Measurements from ENCODE around the gene CERS1.
"Not testable (repeated sequence)": the region's sequence is repeated elsewhere in the genome, so short reads cannot be mapped to it uniquely, and the experiment has no call there.

The CERS1 gene

GRCh38 chr19:18917593-18917992 lies 21.6 kb upstream of the CERS1 start:
- not testable (repeated sequence) for DNase-seq

GRCh38 chr19:18915639-18916038 lies 19.7 kb upstream of the CERS1 start:
- DNase-seq = peak; percentile 42

- no peak for DNase-seq
These were observed 17.5 kb upstream of the CERS1 start for GRCh38 chr19:18913466-18913865.

GRCh38 chr19:18912933-18913332 lies 17.0 kb upstream of the CERS1 start:
- DNase-seq = no peak

GRCh38 chr19:18910801-18911436 lies 15.0 kb upstream of the CERS1 start:
- no peak for DNase-seq

- no peak for DNase-seq
These were observed 14.1 kb upstream of the CERS1 start for GRCh38 chr19:18910010-18910409.

GRCh38 chr19:18908917-18909619 lies 13.1 kb upstream of the CERS1 start:
- no peak for DNase-seq

GRCh38 chr19:18906605-18907519 lies 10.9 kb upstream of the CERS1 start:
- DNase-seq = no peak

- no peak for DNase-seq
These were observed 9.7 kb upstream of the CERS1 start for GRCh38 chr19:18905513-18906236.

- no peak for DNase-seq
These were observed 9.1 kb upstream of the CERS1 start for GRCh38 chr19:18905058-18905456.

- no peak for DNase-seq
These were observed 8.5 kb upstream of the CERS1 start for GRCh38 chr19:18904334-18905057.

- DNase-seq = no peak
These were observed 7.4 kb upstream of the CERS1 start for GRCh38 chr19:18903156-18904037.

- DNase-seq = not testable (repeated sequence)
These were observed 6.6 kb upstream of the CERS1 start for GRCh38 chr19:18902519-18902918.

- no peak for DNase-seq
These were observed 5.5 kb upstream of the CERS1 start for GRCh38 chr19:18901491-18901890.

- no peak for DNase-seq
These were observed 4.9 kb upstream of the CERS1 start for GRCh38 chr19:18900700-18901481.

GRCh38 chr19:18899624-18900560 lies 3.9 kb upstream of the CERS1 start:
- DNase-seq = no peak

- DNase-seq = no peak
These were observed 2.9 kb upstream of the CERS1 start for GRCh38 chr19:18898607-18899408.

GRCh38 chr19:18898081-18898606 lies 2.2 kb upstream of the CERS1 start:
- no peak for DNase-seq
